ENCODE measurements around the gene CEP131.

GRCh38 chr17:81246679-81247338 lies 24.0 kb upstream of the CEP131 start:
- TF ChIP-seq POLR2AphosphoS5 (IDR thresholded peaks at IDR 0.05) (no peak), MXI1 (conservative IDR thresholded peaks at IDR 0.05; ENCODE audit: poor library complexity, severe bottlenecking) (no peak), EP300 (conservative IDR thresholded peaks at IDR 0.05; ENCODE audit: poor library complexity, severe bottlenecking) (no peak), TAF1 (IDR thresholded peaks at IDR 0.05; ENCODE audit: low read depth) (no peak), RAD21 (conservative IDR thresholded peaks at IDR 0.05) (no peak), EZH2 (IDR thresholded peaks at IDR 0.05; ENCODE audit: borderline replicate concordance, insufficient read depth, low read length, poor library complexity, severe bottlenecking) (no peak), SMC3 (conservative IDR thresholded peaks at IDR 0.05; ENCODE audit: poor library complexity) (no peak)
- TF ChIP-seq, protein P1, sequence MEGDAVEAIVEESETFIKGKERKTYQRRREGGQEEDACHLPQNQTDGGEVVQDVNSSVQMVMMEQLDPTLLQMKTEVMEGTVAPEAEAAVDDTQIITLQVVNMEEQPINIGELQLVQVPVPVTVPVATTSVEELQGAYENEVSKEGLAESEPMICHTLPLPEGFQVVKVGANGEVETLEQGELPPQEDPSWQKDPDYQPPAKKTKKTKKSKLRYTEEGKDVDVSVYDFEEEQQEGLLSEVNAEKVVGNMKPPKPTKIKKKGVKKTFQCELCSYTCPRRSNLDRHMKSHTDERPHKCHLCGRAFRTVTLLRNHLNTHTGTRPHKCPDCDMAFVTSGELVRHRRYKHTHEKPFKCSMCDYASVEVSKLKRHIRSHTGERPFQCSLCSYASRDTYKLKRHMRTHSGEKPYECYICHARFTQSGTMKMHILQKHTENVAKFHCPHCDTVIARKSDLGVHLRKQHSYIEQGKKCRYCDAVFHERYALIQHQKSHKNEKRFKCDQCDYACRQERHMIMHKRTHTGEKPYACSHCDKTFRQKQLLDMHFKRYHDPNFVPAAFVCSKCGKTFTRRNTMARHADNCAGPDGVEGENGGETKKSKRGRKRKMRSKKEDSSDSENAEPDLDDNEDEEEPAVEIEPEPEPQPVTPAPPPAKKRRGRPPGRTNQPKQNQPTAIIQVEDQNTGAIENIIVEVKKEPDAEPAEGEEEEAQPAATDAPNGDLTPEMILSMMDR (IDR thresholded peaks at IDR 0.05; ENCODE audit: poor library complexity, severe bottlenecking): no peak
- TF ChIP-seq, protein P2, sequence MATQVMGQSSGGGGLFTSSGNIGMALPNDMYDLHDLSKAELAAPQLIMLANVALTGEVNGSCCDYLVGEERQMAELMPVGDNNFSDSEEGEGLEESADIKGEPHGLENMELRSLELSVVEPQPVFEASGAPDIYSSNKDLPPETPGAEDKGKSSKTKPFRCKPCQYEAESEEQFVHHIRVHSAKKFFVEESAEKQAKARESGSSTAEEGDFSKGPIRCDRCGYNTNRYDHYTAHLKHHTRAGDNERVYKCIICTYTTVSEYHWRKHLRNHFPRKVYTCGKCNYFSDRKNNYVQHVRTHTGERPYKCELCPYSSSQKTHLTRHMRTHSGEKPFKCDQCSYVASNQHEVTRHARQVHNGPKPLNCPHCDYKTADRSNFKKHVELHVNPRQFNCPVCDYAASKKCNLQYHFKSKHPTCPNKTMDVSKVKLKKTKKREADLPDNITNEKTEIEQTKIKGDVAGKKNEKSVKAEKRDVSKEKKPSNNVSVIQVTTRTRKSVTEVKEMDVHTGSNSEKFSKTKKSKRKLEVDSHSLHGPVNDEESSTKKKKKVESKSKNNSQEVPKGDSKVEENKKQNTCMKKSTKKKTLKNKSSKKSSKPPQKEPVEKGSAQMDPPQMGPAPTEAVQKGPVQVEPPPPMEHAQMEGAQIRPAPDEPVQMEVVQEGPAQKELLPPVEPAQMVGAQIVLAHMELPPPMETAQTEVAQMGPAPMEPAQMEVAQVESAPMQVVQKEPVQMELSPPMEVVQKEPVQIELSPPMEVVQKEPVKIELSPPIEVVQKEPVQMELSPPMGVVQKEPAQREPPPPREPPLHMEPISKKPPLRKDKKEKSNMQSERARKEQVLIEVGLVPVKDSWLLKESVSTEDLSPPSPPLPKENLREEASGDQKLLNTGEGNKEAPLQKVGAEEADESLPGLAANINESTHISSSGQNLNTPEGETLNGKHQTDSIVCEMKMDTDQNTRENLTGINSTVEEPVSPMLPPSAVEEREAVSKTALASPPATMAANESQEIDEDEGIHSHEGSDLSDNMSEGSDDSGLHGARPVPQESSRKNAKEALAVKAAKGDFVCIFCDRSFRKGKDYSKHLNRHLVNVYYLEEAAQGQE (IDR thresholded peaks at IDR 0.05; ENCODE audit: borderline replicate concordance): no peak
